ENCODE measurements around the gene ADD3.
"Not testable (repeated sequence)": the region's sequence is repeated elsewhere in the genome, so short reads cannot be mapped to it uniquely, and the experiment has no call there.

Gene ADD3

DNA sequence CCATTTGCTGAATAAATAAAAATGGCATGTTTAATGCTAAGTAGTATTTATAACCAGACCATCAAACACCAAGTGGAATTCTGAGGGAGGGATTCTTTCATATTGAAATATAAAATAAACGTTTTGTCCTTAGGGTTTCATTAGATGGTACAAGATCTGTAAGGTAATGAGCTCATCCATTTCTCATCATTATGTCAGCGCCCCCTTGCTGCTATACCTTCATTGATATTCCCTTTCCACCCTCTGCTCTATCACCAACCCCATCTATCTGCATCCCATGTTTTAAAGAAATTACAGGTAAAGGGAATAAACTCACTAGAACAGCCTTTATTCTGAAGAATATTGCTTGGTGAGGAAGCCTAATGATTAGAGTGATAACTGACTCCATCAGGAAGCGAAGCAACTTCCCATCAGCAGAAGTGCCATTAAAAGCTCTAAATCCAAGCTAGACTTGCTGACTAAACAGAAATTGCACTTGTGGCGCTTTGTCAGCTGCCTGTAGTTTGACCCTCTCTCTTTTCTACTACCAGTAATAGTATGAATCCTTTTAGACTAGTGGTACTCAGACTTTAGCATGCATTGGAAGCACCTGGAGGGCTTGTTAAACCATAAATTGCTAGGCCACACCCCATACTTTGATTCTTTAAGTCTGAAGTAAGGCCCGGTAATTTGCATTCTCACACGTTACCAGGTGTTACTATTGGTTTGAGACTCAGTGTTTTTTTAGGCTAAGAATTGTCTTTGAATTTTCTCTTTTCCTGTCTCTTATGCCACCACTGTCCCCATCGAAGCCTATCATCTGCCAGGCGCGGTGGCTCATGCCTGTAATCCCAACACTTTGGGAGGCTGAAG lies 27.5 kb downstream of the ADD3 start:
- no peak for DNase-seq (ENCODE audit: low read depth)

DNA sequence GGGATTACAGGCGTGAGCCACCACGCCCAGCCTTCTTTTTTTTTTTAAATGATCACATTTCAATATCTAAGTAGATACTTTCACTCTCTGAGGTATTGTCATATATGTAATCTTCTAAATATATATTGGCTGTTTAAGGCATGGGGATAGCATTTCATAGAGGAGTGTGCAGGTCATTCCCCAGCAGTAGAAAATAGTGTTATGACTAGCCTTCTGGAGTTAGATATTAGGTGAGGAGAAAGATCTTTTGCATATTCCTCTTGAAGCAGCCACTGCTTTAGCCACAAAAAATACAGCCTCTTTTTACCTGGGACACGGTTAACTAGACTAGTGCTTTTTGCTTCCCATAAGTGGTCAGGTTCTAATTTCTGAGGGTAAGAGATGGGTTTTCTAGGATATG lies 28.9 kb downstream of the ADD3 start:
- no peak for DNase-seq (ENCODE audit: low read depth)

DNA sequence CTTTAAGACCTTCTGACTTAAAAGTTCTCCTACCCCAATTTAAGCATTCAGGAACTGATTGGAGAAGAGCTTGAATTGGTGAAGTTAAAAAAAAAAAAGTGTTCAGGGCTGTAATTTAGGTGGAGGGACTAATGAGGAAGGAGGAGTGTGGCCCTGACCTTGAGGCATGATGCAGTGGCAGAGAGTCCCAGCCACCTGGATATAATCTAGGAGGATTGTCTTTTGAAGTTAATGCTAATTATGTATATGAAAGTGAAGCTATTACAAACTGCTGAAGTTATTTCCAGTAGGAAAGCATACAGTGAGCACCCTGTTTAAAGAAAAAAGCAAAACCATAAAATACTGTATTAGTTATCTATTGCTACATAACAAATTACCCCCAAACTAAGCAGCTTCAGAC lies 31.5 kb downstream of the ADD3 start:
- no peak for DNase-seq (ENCODE audit: low read depth)

DNA sequence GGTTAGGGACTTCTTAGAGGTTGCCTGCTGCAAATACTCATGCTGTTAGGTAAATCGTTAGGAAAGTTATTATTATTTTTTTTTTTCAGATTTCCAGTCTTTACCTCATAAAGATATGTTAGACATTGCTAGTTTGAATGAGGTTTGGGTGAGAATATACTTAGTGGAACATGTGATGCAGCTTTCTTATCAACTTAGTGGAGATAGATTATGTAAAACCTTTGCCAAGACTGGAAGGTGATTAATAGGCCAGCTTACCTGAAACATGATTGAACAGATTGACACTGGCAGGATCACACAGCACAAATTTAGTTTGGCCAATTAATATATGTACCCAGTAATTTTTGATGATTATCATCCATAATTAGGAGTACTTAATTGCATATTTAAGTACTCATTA lies 32.3 kb downstream of the ADD3 start:
- DNase-seq (ENCODE audit: low read depth), result no peak

DNA sequence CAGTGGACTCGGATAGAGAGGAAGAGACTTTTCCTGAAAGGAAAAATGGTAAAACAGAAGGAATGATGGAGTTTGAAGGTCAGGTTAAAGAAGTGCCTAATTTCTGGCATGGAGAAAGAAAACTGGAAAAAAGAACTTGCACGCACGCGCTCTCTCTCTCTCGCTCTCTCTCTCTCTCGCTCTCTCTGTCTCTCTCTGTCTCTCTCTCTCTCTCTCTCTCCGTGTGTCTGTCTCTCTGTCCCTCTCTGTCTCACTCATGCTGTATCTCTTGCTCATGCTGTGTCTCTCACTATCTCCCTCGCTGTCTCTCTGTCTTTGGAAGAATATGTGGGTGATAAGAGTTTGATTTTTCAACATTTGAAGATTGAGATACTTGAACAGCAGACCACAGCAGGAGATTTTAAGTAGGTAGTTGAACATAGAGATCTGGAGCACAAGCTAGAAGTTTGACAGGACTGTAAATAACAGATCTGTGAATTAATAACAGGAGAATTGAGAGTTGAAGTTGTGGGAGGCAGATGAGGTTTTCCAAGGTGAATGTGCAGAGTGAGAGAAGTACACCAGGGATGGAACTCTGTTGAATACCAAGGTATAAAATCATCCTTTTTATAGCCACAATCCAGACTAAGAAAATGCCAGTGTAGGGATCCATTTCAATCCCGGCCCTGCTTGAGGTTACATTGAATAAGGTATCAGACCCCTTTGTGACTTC lies 33.1 kb downstream of the ADD3 start:
- no peak for DNase-seq (ENCODE audit: low read depth)

DNA sequence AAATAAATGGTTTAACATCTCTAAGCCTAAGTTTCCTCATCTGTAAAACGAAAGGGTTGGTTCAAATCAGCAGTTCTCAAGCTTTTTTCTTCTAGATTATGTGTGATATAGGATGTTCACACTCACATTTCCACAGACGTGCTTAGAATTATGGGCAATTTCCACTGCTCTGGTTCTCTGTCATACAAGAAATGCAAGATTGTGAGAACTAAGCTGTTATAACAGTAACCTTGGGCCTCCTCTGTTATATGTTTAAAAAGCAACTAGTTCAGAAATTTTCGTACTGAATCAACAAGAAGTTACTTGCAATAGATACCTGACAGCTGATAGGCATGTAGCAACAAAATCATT lies 33.7 kb downstream of the ADD3 start:
- DNase-seq (ENCODE audit: low read depth), result no peak

DNA sequence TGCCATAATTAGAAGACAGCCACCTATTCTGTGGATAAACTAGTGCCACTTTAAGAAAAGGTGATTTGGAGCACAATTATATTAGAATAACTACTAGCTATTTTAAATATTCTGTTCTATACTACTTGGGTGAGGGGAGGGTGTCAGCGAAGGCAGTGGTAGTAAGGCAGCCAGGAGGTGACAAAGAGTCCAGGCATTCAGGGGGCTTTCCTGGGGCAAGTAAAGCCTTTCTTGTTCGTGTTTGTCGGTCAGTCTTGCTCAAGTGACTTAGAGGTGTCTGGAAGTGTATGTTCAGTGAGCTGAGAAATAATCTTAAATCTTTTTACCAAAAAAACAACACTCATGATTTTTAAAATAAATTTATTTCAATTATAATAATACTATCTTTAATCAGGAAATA lies 34.4 kb downstream of the ADD3 start:
- no peak for DNase-seq (ENCODE audit: low read depth)

DNA sequence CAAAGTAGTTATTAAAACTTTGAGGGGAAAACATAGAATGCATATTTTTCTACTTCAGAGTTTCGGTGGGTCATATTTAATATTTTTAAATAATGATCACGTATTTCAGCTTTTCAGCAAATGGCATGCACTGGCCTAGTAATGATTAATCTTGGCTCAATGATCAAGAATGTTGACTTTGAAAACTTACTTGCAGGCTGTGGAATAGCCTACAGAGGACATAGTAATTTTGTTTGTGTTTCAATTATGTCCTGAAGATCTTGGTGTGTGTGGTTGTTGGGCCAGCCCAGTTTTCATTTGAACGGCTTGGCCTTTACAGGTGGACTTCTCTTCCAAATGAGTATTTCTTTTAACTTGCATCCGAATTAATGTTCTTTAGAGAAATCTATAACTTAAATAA lies 35.1 kb downstream of the ADD3 start:
- no peak for DNase-seq (ENCODE audit: low read depth)

DNA sequence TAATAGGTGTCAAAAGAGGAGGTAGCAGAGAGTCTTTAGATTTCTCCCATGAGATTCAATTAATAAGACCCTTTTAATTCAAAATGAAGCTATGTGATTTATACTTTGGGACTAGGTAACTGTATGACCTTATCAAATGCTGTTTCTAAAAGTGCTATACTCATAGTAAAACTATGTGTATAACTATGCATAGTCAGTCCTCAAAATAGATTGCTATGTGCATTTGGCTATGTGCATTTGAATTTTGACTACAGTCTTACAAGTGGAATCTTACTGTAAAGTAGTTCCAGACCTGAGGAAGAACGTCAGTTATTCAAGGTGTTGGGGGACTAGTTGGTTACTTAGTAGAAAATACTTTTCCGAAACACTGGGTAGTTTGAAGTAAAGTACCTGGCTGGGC lies 36.9 kb downstream of the ADD3 start:
- no peak for DNase-seq (ENCODE audit: low read depth)

DNA sequence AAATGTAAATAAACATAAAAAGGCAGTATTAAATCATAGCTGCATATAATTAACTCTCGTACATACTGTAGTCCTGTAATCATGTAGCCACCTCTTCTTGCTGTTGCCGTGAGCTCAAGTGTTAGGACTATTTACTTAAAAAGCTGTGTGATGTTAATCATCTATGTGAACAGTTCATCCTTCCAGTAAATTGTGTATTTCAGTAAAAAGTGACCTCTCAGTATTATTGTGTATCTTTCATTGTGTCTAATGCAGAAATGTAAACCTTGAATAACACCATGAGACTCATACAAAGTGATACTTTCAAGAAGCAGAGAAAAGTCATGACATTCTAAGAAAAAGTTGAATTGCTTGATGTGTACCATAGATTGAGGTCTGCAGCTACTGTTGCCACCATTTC lies 38.0 kb downstream of the ADD3 start:
- DNase-seq (ENCODE audit: low read depth), result no peak

DNA sequence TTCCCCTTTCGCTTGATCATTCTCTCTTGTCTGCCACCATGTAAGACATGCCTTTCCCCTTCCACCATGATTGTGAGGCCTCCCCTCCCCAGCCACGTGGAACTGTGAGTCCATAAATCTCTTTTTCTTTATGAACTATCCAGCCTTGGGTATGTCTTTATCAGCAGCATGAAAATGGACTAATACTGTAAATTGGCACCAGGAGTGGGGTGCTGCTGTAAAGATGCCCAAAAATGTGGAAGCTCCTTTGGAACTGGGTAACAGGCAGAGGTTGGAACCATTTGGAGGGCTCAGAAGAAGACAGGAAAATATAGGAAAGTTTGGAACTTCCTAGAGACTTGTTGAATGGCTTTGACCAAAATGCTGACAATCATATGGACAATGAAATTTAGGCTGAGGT lies 40.4 kb downstream of the ADD3 start:
- DNase-seq (ENCODE audit: low read depth), result not testable (repeated sequence)

DNA sequence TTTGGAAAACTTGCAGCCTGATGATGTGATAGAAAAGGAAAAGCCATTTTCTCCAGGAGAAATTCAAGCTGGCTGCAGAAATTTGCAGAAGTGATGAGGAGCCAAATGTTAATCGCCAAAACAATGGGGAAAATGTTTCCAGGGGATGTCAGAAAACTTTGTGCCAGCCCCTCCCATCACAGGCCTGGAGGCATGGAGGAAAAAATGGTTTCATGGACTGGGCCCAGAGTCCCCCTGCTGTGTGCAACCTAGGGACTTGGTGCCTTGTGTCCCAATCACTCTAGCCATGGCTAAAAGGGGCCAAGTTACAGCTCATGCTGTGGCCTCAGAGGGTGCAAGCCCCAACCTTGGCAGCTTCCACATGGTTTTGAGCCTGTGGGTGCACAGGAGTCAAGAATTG lies 41.0 kb downstream of the ADD3 start:
- DNase-seq (ENCODE audit: low read depth), result no peak

DNA sequence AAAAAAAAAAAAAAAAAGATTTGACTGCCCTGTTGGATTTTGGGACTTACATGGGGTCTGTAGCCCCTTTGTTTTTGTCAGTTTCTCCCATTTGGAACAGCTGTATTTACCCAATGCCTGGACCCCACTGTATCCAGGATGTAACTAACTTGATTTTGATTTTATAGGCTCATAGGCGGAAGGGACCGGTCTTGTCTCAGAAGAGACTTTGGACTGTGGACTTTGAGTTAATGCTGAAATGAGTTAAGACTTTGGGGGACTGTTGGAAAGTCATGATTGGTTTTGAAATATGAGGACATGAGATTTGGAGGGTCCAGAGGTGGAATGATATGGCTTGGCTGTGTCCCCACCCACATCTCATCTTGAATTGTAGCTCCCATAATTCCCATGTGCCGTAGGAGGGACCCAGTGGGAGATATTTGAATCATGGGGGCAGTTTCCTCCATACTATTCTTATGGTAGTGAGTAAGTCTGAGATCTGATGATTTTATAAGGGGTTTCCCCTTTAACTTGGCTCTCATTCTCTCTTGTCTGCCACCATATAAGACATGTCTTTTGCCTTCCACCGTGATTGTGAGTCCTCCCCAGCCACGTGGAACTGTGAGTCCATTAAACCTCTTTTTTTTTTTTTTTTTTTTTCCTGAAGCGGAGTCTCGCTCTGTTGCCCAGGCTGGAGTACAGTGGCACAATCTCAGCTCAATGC lies 42.3 kb downstream of the ADD3 start:
- DNase-seq (ENCODE audit: low read depth), result not testable (repeated sequence)

DNA sequence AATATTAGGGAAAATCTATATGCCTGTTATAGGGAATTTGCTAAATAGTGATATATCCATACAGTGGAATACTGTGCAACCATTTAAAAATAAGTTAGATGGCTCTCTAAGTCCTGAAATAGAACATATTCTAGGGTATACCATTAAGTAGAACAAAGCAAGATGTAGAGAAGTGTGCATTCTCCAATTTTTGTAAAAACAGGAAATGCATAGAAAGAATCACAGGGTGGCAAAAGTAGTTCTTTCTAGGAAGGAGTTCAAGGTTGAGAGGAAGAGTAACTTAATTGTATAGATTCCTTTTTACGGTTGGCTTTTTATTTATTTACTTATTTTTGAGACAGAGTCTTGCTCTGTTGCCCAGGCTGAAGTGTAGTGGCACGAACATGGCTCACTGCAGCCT lies 43.7 kb downstream of the ADD3 start:
- no peak for DNase-seq (ENCODE audit: low read depth)

DNA sequence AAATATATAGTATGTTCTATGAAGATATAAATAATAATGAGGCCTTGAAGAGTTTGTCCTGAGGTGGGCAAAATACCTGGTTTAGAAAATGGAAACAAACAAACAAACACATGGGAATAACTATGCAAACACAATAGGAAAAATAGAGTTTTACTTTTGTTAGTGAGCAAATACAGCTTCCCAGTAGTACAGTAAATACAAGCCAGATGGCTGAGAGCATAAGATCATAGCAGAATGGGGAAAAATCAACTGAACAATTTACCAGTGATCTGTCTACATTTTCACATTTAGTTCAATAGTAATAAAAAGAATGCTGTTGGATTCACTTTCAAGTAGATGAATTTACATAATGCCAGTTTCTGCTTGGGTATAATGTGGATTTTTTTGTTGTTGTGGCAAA lies 45.1 kb downstream of the ADD3 start:
- no peak for DNase-seq (ENCODE audit: low read depth)

DNA sequence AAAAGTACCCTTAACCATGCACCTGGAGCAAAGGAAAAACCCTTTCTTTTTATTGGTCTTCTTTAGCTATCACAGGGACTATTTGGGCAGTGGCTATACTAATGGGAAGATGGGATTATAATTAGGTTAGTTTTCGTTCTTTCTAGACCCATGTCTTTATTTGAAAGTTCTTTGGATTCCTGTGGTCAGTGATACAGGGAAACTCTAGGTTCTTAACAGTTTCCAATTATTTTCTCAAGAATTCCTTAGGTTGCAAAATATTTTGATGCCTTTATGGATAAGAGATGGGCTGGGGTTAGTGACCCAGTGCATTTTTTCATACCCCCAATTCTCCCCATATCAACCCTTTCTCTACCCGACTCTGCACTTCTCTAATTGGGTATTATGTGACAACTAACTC lies 49.0 kb downstream of the ADD3 start:
- no peak for DNase-seq (ENCODE audit: low read depth)

DNA sequence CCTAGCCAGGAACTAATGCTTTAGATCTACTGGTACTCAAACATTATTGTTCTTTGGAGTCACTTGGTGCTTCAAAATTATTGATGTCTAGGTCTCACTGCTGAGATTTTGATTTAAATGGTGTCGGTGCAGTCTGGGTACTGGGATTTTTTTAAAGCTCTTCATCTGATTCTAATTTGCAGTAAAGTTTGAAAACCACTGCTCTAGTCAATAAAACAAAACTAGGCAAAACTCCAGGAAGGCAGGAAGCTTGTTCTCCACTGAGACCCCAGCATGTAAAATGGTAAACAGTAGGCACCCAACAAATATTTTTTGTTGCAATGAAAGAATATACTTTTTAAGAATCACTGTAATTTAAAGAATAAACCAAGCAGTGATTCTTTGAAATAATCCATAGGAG lies 49.7 kb downstream of the ADD3 start:
- DNase-seq (ENCODE audit: low read depth), result no peak

DNA sequence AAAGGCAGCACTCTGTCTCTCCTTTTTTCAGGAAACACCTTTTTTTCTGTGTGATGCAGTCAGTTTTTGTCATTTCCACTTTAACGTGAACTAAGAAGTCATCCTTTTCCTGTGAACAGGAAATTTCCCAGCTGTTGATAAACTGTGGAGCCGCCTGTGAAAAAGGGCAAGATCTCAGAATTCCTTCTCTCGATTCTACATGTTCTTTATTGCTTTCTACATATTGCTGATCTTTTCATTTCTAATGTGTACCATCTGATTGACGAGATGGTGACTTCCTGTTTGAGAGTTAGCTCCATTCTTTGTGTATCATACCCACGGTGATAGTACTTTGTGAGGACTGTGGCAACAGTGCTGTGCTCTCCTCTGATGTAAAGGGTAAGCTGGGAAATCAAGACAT lies 50.4 kb downstream of the ADD3 start:
- DNase-seq (ENCODE audit: low read depth), result no peak

DNA sequence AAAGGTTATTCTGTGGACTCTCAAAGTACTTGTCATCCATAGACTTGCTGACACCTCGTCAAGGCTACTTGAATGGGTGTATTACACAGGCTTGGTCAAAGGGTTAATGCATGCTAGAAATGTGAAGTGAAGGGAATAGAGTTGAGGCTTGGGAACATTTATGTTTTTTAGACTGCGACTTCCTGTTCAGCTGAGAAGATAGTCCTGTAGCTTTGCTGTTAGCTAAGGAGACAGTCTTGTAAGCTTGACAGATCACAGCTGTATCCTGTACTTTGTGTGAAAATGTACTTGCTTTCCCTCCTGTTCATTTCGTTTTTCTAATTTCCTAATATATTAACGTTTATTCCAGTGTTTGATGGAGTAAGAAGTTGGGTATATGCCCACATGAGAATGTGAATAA lies 52.1 kb downstream of the ADD3 start:
- no peak for DNase-seq (ENCODE audit: low read depth)

DNA sequence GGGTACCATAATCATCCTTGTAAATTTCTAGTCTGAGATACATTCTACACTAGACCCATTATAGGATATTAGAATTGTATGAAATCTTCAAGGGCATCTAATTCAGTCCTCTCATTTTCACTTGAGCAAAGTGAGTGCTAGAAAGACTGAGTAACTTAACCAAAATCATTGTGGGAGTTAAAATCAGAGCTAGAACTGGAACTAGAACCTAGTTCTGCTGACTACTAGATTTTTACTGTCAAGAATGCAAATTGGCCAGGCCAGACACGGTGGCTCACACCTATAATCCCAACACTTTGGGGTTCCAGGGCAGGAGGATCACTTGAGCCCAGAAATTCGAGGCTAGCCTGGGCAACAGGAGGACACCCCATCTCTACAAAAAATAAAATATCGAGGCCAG lies 53.9 kb downstream of the ADD3 start:
- DNase-seq (ENCODE audit: low read depth), result no peak

DNA sequence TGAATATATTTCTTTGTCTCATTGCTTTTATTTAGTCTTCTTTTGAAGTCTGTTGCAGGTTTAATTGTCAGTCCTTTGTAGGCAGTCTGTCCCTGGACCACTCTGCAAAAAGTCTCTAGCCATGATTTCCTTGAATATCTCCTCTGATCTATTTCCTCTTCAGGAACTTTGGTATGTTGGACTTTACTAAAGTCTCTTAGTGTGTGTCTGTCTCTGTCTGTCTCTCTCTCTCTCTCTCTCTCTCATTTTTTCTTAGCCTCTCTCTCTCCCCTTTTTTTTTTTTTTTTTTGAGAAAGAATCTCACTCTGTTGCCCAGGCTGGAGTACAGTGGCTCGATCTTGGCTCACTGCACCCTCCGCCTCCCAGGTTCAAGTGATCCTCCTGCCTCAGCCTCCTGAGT lies 57.5 kb downstream of the ADD3 start:
- DNase-seq (ENCODE audit: low read depth), result no peak

DNA sequence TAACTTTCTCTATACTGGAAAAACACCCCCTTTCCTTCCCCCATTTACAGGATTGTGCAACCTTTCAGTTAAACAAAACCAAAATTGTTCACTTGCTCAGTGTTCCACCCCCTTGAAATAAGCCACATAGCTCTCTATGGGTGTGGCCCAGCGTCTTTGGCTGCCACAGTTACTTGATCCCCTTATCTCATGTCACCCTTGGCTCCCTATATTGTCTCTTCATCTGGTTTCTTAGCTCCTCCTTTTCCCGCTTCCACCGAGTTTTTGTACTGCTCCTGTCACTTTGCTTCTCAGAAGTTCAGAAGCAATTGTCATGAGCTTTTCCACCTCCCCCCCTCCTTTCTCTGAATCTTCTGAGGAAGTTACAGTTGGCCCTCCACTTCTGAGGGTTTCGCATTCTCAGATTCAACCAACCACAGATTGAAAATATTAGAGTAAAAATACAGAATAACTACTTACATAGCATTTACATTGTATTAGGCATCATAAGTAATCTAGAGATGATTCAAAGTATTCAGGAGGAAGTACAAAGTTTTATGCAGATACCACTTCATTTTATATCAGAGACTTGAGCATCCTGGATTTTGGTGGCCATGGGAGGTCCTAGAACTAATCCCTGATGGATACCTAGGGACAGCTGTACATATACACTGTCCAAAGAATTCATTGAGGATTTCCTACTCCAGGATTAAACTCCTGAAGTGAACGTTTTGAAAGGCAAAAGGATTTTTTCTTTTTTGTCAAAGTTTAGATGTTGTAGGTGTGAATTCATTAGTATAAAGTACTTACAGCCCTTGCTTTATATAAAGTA lies 60.4 kb downstream of the ADD3 start:
- no peak for DNase-seq (ENCODE audit: low read depth)
